K562 treated with DMSO at 1 percent for 24 hours (cell line): ENCODE measurements around the gene SYT6. TPM values are rescaled to one million over a fixed set of nuclear protein-coding genes. Genes with fewer than 3 reads are reported as not detected.

ENCODE experiments used
- total RNA-seq: library from RNA; unstranded; fragments of 300-600 nt; gene quantifications from 2 replicates; pipeline ENCODE4 v1.2.3, GENCODE V29; 2022; ENCODE audit warnings: low read depth; ENCODE audit not compliant: insufficient read depth

The SYT6 gene, protein sequence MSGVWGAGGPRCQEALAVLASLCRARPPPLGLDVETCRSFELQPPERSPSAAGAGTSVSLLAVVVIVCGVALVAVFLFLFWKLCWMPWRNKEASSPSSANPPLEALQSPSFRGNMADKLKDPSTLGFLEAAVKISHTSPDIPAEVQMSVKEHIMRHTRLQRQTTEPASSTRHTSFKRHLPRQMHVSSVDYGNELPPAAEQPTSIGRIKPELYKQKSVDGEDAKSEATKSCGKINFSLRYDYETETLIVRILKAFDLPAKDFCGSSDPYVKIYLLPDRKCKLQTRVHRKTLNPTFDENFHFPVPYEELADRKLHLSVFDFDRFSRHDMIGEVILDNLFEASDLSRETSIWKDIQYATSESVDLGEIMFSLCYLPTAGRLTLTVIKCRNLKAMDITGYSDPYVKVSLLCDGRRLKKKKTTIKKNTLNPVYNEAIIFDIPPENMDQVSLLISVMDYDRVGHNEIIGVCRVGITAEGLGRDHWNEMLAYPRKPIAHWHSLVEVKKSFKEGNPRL
- not detected in 2 replicates for total RNA-seq

DNA sequence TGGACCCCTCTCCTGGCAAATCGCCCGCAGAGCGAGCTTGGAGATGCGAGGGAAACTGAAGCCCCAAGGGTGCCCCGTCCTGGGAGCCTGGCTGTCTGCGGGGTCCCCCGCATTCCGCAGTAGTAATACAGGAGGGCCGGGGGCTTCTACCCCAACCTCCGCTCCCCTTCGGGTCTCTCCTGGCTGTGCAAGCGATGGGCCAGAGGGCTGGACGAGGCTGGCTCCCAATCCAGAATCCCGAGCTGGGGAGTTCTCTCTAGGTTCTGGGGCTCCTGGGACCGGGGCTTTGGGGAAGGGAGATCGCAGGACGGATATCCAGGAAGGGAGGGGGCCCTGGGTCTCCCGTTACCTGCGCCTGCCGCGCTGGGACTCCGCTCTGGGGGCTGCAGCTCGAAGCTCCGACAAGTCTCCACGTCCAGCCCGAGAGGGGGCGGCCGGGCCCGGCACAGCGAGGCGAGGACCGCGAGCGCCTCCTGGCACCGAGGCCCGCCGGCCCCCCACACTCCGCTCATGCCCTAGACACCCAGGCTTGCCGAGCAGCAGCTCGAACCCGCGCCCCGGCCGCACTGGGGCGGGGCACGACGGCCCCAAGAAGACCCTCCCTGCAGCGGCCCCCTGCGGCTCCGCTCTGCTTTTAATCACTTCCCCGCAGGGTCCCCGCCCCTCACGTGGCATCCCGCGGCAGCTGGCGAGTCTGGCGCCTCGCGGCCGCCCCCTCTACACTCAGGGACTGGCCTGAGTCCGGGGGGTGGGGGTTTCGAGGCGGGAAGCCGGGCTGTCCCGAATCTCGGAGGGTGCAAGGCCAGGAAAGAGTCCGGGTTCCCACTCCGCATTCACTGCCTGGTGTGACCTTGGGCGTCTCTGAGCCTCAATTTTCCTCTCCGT lies at the start of gene SYT6:
Gene SYT6, minus strand, starts transcription at position 609 of the 885 bp plus-strand sequence. Its CDS starts 97 bp downstream, at position 512.

Other genes starting within 250 kb of the SYT6 start
- 13.4 and 19.2 TPM in 2 replicates for gene AP4B1, start 249.1 kb downstream of the SYT6 start, total RNA-seq
- 15.7 and 17.9 TPM in 2 replicates for gene DCLRE1B, start 248.5 kb downstream of the SYT6 start, total RNA-seq
- gene HIPK1, start 224.5 kb downstream of the SYT6 start, total RNA-seq: 32.5 and 35.3 TPM in 2 replicates
- not detected in 2 replicates for gene OLFML3, start 174.4 kb downstream of the SYT6 start, total RNA-seq